Fibroblast of mammary gland (primary cell): Measurements from ENCODE around the gene CERS6.

Experiments
- DNase-seq: peaks from one replicate; pipeline ENCODE4 v3.0.0-alpha.2; 2010; ENCODE audit warnings: low read depth
- H3K4me3 ChIP-seq: 2 replicates; pipeline ENCODE4 v1.5.1; 2011; ENCODE audit warnings: low read depth, mild to moderate bottlenecking, low read length, moderate library complexity; ENCODE audit not compliant: control insufficient read depth
- CTCF ChIP-seq: conservative IDR thresholded peaks from 2 replicates; pipeline ENCODE4 v1.5.1; 2011; ENCODE audit warnings: low read depth, low read length, inconsistent platforms; ENCODE audit not compliant: control insufficient read depth, insufficient read depth

The CERS6 gene

DNA sequence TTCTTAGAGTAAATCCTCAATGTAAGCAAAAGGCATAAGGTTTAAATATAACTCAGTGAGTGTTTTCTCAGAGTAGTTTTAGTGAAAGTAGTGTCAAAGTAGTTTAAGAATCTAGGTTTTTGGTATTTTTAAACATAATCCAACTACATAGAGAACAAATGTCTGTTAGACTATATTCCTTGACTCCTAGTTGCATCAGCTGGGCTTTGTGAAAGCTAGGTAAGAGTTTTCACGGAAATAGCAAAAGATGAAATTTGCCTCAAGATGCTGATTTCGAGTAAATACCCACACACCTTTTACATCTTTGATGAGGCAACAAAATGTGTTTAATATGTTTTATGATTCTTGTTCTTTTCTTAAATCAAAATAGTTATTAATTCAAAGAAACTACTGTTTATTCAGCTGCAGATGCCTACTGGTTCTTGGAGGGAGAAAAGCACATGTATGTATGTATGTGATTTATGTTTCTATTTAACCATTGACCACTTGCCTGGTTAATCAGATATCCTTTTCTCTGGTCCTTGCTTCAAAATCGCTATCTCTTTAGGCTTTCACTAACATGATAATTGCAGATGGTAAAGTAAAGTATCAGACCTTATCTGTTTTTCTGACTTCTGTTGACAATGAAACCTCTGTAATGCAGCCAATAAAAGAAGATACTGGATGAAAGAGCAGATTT is 229.0 kb downstream of the CERS6 start:
- no peak for TF ChIP-seq CTCF
- no peak for DNase-seq
- no peak overlapping the region for H3K4me3 ChIP-seq

GRCh38 chr2:168685600-168686451 is 229.8 kb downstream of the CERS6 start:
- no peak overlapping the region for H3K4me3 ChIP-seq
- no peak for DNase-seq
- no peak for TF ChIP-seq CTCF

- TF ChIP-seq CTCF = no peak
- H3K4me3 ChIP-seq = no peak overlapping the region
- peak; percentile 50 for DNase-seq
Observed at GRCh38 chr2:168686452-168687191, 230.6 kb downstream of the CERS6 start.

DNA sequence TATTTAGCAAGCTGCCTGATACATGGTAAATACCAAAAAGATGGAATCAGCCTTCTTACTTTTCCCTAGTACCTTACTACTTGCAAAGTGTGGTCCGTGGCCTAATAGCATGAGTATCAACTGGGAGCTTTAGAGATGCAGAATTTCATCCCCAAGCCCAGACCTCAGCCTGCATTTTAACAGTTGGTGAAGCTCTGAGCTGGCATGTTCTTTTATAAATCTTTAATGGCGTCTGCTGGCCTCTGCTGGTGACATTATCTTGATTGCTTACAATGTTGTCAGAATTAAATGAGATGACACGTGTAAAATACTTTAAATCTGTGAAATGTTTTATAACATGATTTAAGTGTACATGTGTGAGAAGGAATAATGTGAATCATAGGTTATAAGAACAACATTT is 231.2 kb downstream of the CERS6 start:
- no peak overlapping the region for H3K4me3 ChIP-seq
- peak; percentile 16 for TF ChIP-seq CTCF
- DNase-seq = peak; percentile 23

DNA sequence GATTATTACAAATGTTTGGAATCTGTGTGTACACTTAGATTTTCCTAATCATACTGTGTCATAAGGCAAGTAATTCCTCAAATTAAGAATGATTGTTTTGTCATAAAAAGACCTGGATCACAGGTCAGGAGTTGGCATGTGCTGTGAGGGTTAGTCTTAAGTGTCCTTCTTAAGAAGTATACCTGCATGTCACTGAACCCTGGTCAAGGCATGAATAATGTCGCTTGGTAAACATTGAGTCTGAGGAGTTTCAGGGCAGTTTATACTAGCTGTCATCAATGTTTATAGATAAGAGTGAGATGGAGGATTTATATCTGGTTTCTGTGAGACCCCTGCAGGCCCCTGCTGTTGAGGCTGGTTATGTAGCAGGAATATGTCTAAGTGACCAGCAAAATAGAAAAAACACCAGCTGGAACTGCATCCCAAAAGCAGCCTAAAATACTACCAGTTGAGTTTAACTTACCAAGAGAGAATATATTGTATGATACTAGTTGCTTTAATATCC is 234.4 kb downstream of the CERS6 start:
- no peak overlapping the region for H3K4me3 ChIP-seq
- no peak for TF ChIP-seq CTCF
- no peak for DNase-seq

GRCh38 chr2:168691221-168691620 is 235.1 kb downstream of the CERS6 start:
- no peak for TF ChIP-seq CTCF
- H3K4me3 ChIP-seq = no peak overlapping the region
- DNase-seq = no peak
